Measurements from ENCODE around the gene IL6R.
"Not testable (repeated sequence)": the region's sequence is repeated elsewhere in the genome, so short reads cannot be mapped to it uniquely, and the experiment has no call there.

IL6R gene

GRCh38 chr1:154483941-154484803 lies 79.0 kb downstream of the IL6R start:
- no peak for DNase-seq (ENCODE audit: low read depth)

GRCh38 chr1:154485106-154485505 lies 80.0 kb downstream of the IL6R start:
- no peak for DNase-seq (ENCODE audit: low read depth)

GRCh38 chr1:154485910-154486496 lies 80.9 kb downstream of the IL6R start:
- no peak for DNase-seq (ENCODE audit: low read depth)

GRCh38 chr1:154486756-154487155 lies 81.6 kb downstream of the IL6R start:
- DNase-seq (ENCODE audit: low read depth) = not testable (repeated sequence)

GRCh38 chr1:154488922-154489321 lies 83.8 kb downstream of the IL6R start:
- no peak for DNase-seq (ENCODE audit: low read depth)

GRCh38 chr1:154489695-154490274 lies 84.6 kb downstream of the IL6R start:
- DNase-seq (ENCODE audit: low read depth) = no peak

- DNase-seq (ENCODE audit: low read depth) = no peak
Measured at GRCh38 chr1:154490317-154490716, 85.2 kb downstream of the IL6R start.

GRCh38 chr1:154492115-154492514 lies 87.0 kb downstream of the IL6R start:
- no peak for DNase-seq (ENCODE audit: low read depth)

- DNase-seq (ENCODE audit: low read depth) = no peak
Measured at GRCh38 chr1:154493276-154493675, 88.1 kb downstream of the IL6R start.

GRCh38 chr1:154495496-154496273 lies 90.5 kb downstream of the IL6R start:
- DNase-seq (ENCODE audit: low read depth) = no peak

- no peak for DNase-seq (ENCODE audit: low read depth)
Measured at GRCh38 chr1:154496383-154496782, 91.2 kb downstream of the IL6R start.

- peak; percentile 4 for DNase-seq (ENCODE audit: low read depth)
Measured at GRCh38 chr1:154497026-154497806, 92.1 kb downstream of the IL6R start.

- no peak for DNase-seq (ENCODE audit: low read depth)
Measured at GRCh38 chr1:154499446-154499845, 94.3 kb downstream of the IL6R start.

- DNase-seq (ENCODE audit: low read depth) = no peak
Measured at GRCh38 chr1:154500533-154500932, 95.4 kb downstream of the IL6R start.

- DNase-seq (ENCODE audit: low read depth) = no peak
Measured at GRCh38 chr1:154501423-154502065, 96.4 kb downstream of the IL6R start.

- DNase-seq (ENCODE audit: low read depth) = peak; percentile 3
Measured at GRCh38 chr1:154502066-154502743, 97.1 kb downstream of the IL6R start, which contains the start of the genes SHE and TDRD10. Gene SHE, minus strand, starts transcription at chr1:154502412. Its CDS starts 386 bp downstream, at chr1:154502026. Gene TDRD10, plus strand, starts transcription at chr1:154502219. Its CDS starts 4,685 bp downstream, at chr1:154506904.

- DNase-seq (ENCODE audit: low read depth) = no peak
Measured at GRCh38 chr1:154502744-154503115, 97.6 kb downstream of the IL6R start.

GRCh38 chr1:154503898-154504297 lies 98.8 kb downstream of the IL6R start:
- no peak for DNase-seq (ENCODE audit: low read depth)

GRCh38 chr1:154512760-154513159 lies 107.6 kb downstream of the IL6R start:
- no peak for DNase-seq (ENCODE audit: low read depth)

GRCh38 chr1:154514066-154514553 lies 109.0 kb downstream of the IL6R start:
- no peak for DNase-seq (ENCODE audit: low read depth)

Data from activated T-cell treated with anti-CD3 and anti-CD28 coated beads for 48 hours (primary cell).